ENCODE measurements around the gene PPP6R2.

DNA sequence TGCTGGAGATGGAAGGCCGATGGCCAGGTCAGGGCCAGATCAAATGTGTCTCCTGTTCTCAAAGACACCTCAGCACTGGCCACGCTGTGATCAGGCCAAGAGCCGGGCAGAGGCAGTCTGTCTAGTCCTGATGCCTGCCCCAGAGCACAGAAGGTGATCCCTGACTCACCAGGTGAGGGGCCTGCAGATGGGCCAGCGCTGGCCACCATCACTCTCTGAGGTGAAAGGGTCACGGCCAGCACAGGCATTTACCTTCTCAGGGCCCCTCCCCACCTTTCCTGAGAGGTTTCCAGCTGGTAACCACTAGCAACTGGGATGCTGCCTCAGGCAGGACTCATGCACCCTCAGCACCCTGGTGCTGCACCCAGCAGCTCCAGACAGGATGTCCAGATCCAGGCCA lies 128.8 kb downstream of the PPP6R2 start:
- no peak for TF ChIP-seq CTCF (IDR thresholded peaks at IDR 0.05)
- no peak for TF ChIP-seq POLR2A (IDR thresholded peaks at IDR 0.05)

Data from thyroid gland (tissue), 4 donors.